Coronary artery (tissue), 2 donors: Measurements from ENCODE around the gene TEAD4.

ENCODE experiments used
- DNase-seq: peaks from one replicate; pipeline ENCODE4 v3.0.0-alpha.2; 2017; ENCODE audit warnings: low spot score
- H3K27ac ChIP-seq, 2 donors: fragments of 200-600 bp; sonication (generic); one replicate each; pipeline ENCODE4 v1.5.1; 2016 to 2019
- H3K4me3 ChIP-seq: fragments of 200-600 bp; sonication (generic); 2 replicates; pipeline ENCODE4 v1.5.1; 2016; ENCODE audit warnings: mild to moderate bottlenecking, moderate library complexity
- CTCF ChIP-seq: fragments of 200-600 bp; sonication (generic); IDR thresholded peaks from one replicate; pipeline ENCODE4 v1.5.1; 2019; ENCODE audit warnings: antibody characterized with exemption

The TEAD4 gene

GRCh38 chr12:3032770-3033538, 73.8 kb downstream of the TEAD4 start:
- TF ChIP-seq CTCF = no peak
- no peak for DNase-seq
- Histone ChIP-seq H3K4me3 (no peak overlapping the region), H3K27ac (peak overlapping the region in 1 of 2 donors; percentile 6)

DNA sequence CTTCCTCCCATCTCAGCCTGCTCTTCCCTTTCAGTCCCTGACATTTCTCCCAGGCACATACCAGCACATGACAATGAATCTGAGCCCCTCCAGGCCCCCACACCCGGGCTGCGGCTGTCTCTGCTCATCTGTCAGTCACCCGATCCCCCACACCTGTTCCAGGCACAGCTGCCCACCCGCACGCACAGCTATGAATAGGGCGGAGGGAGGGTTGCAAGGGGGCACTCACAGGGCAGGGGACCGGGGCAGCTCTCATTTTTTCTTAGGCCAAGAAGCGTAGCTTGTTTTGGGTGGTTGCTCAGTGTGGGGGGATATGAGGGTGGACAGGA, 74.3 kb downstream of the TEAD4 start:
- no peak overlapping the region for H3K27ac ChIP-seq
- H3K4me3 ChIP-seq = no peak overlapping the region
- no peak for TF ChIP-seq CTCF
- DNase-seq = no peak

GRCh38 chr12:3034067-3034750, 75.0 kb downstream of the TEAD4 start:
- peak; percentile 66 for TF ChIP-seq CTCF
- Histone ChIP-seq H3K27ac (no peak overlapping the region), H3K4me3 (no peak overlapping the region)
- no peak for DNase-seq

DNA sequence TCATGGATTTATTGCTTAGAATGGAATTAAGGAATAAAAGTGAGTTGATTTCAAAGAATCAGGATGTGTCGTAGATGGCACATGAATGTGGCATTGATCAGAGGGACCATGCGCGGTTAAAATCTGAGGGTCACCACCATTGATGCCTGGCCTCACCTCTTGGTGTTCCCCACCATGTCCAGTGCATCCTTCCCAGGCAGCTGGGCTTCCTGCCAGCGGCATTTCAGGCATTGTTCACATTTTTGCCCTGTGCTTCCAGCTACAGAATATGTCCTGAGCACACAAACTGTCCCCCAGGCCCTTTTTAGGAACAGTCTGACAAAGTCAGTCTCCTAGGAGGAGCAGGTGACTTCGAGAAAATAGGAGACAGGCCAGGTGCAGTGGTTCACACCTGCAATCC, 76.0 kb downstream of the TEAD4 start:
- no peak overlapping the region for H3K4me3 ChIP-seq
- TF ChIP-seq CTCF = no peak
- no peak overlapping the region for H3K27ac ChIP-seq
- DNase-seq = no peak

DNA sequence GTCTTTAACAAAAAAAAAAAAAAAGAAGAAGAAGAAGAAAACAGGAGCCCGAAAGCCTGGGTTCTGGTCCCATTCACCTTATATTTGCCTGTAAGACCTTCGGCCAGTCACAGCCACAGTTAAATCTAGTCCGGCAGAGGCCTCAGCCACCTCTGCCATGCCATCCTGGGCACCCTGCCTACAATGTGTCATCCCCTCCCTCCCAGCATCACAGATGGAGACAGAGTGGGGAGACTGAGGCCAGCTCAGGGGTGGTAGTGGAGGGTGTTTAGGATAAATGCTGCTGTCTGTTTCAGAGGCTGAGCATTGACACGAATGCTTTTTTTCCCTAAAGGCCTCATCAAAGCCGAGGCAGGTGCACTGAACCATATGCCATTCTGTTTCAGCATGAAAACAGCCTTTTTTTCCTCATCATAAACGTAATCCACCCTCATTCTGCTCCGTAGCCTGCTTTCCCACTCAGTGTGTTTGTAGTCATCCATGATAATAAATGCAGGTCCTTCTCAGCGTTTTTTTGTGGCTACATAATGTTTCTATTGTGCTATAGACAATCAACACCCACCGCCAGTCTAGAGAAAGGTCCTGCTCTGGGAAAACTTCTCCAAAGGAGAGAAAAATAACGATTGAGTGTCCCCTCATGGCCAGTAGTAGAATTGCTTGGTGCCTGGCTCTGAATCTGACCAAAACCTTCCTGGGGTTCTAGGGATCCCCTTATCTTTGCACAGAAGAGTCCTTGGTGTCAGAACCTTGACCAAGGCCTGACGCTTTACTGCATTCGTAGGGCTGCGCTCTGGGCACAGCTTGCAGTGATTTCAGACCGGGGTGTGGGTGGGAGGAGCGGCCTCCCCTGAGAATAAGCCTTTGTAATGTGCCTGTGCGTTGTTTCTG, 76.9 kb downstream of the TEAD4 start:
- no peak for DNase-seq
- Histone ChIP-seq H3K4me3 (no peak overlapping the region), H3K27ac (no peak overlapping the region)
- TF ChIP-seq CTCF = no peak

GRCh38 chr12:3036901-3037600, 77.9 kb downstream of the TEAD4 start:
- Histone ChIP-seq H3K4me3 (no peak overlapping the region), H3K27ac (no peak overlapping the region)
- DNase-seq = no peak
- TF ChIP-seq CTCF = no peak
